SK-N-SH treated with all-trans-retinoic acid at 6 μM for 48 hours (cell line): ENCODE data around the gene OR5C1.

Source experiments
- ATAC-seq: fragments of 200-7000 bp; cut with Tn5 transposase; 3 replicates; pipeline ENCODE4 v1.9.1; 2020; ENCODE audit warnings: mild to moderate bottlenecking, moderate library complexity
- ARNTL ChIP-seq: fragments of 450-650 bp; formaldehyde crosslinking; IDR thresholded peaks from 2 replicates; pipeline ENCODE4 v1.5.0; 2020; ENCODE audit warnings: low read depth, mild to moderate bottlenecking, moderate library complexity, borderline replicate concordance
- BACH2 ChIP-seq: fragments of 250-450 bp; sonication (Bioruptor Pico); IDR thresholded peaks from 2 replicates; pipeline ENCODE4 v1.9.0; 2021; ENCODE audit warnings: mild to moderate bottlenecking, borderline replicate concordance
- CSDC2 ChIP-seq: fragments of 250-450 bp; sonication (Bioruptor Pico); IDR thresholded peaks from 2 replicates; pipeline ENCODE4 v1.5.0; 2020; ENCODE audit warnings: mild to moderate bottlenecking, moderate library complexity
- CSRNP3 ChIP-seq: fragments of 250-450 bp; sonication (Bioruptor Pico); IDR thresholded peaks from 2 replicates; pipeline ENCODE4 v1.5.1; 2021; ENCODE audit warnings: mild to moderate bottlenecking, moderate library complexity
- ESRRG ChIP-seq: fragments of 250-450 bp; sonication (Bioruptor Pico); IDR thresholded peaks from 2 replicates; pipeline ENCODE4 v1.6.1; 2021; ENCODE audit warnings: mild to moderate bottlenecking
- GLIS3 ChIP-seq: fragments of 250-450 bp; sonication (Bioruptor Pico); IDR thresholded peaks from 2 replicates; pipeline ENCODE4 v1.5.0; 2020; ENCODE audit warnings: mild to moderate bottlenecking, moderate library complexity
- PPARA ChIP-seq: fragments of 250-450 bp; sonication (Bioruptor Pico); IDR thresholded peaks from 2 replicates; pipeline ENCODE4 v1.5.0; 2020; ENCODE audit warnings: mild to moderate bottlenecking, borderline replicate concordance
- RARB ChIP-seq: fragments of 250-450 bp; sonication (Bioruptor Pico); IDR thresholded peaks from 2 replicates; pipeline ENCODE4 v1.8.0; 2021; ENCODE audit warnings: mild to moderate bottlenecking, moderate library complexity
- SNAI2 ChIP-seq: fragments of 250-450 bp; sonication (Bioruptor Pico); IDR thresholded peaks from 2 replicates; pipeline ENCODE4 v1.5.0; 2020; ENCODE audit warnings: mild to moderate bottlenecking, moderate library complexity
- TCF4 ChIP-seq: fragments of 250-450 bp; sonication (Bioruptor Pico); IDR thresholded peaks from 2 replicates; pipeline ENCODE4 v1.8.0; 2021; ENCODE audit warnings: mild to moderate bottlenecking, moderate library complexity, borderline replicate concordance
- TOX ChIP-seq: fragments of 250-450 bp; sonication (Bioruptor Pico); IDR thresholded peaks from 2 replicates; pipeline ENCODE4 v1.8.0; 2021; ENCODE audit warnings: mild to moderate bottlenecking, moderate library complexity, borderline replicate concordance
- ZC3H10 ChIP-seq: fragments of 250-450 bp; sonication (Bioruptor Pico); IDR thresholded peaks from 2 replicates; pipeline ENCODE4 v1.5.1; 2021; ENCODE audit warnings: mild to moderate bottlenecking, moderate library complexity
- ZFP3 ChIP-seq: fragments of 250-450 bp; sonication (Bioruptor Pico); IDR thresholded peaks from 2 replicates; pipeline ENCODE4 v1.5.0; 2020; ENCODE audit warnings: mild to moderate bottlenecking, moderate library complexity
- ZFP30 ChIP-seq: fragments of 450-650 bp; formaldehyde crosslinking; IDR thresholded peaks from 2 replicates; pipeline ENCODE4 v1.5.0; 2022; ENCODE audit warnings: mild to moderate bottlenecking, moderate library complexity
- ZNF565 ChIP-seq: fragments of 450-650 bp; formaldehyde crosslinking; conservative IDR thresholded peaks from 2 replicates; pipeline ENCODE4 v1.5.0; 2020; ENCODE audit warnings: low read depth, mild to moderate bottlenecking, moderate library complexity
- ZNF70 ChIP-seq: fragments of 450-650 bp; formaldehyde crosslinking; IDR thresholded peaks from 2 replicates; pipeline ENCODE4 v1.5.0; 2020; ENCODE audit warnings: mild to moderate bottlenecking, moderate library complexity
- ZNF8 ChIP-seq: fragments of 450-650 bp; formaldehyde crosslinking; IDR thresholded peaks from 2 replicates; pipeline ENCODE4 v1.5.0; 2020; ENCODE audit warnings: mild to moderate bottlenecking, moderate library complexity
- TF ChIP-seq, protein P1 (sequence below): fragments of 250-450 bp; sonication (Bioruptor Pico); IDR thresholded peaks from 2 replicates; pipeline ENCODE4 v1.8.0; 2021; ENCODE audit warnings: low read depth, mild to moderate bottlenecking, moderate library complexity, borderline replicate concordance
- TF ChIP-seq, protein P2 (sequence below): fragments of 250-450 bp; sonication (Bioruptor Pico); IDR thresholded peaks from 2 replicates; pipeline ENCODE4 v1.5.0; 2020; ENCODE audit warnings: mild to moderate bottlenecking, moderate library complexity

Gene OR5C1

GRCh38 chr9:122777052-122777451 is 11.7 kb upstream of the OR5C1 start:
- TF ChIP-seq ZC3H10 (CRISPR knock-in tag), result no peak
- TF ChIP-seq TOX (CRISPR knock-in tag), result no peak
- no peak for TF ChIP-seq ESRRG (CRISPR knock-in tag)
- TF ChIP-seq ZFP3, result no peak
- no peak for TF ChIP-seq ZFP30 (CRISPR knock-in tag)
- no peak for TF ChIP-seq ARNTL
- TF ChIP-seq CSDC2 (CRISPR knock-in tag), result no peak
- TF ChIP-seq, protein P1, sequence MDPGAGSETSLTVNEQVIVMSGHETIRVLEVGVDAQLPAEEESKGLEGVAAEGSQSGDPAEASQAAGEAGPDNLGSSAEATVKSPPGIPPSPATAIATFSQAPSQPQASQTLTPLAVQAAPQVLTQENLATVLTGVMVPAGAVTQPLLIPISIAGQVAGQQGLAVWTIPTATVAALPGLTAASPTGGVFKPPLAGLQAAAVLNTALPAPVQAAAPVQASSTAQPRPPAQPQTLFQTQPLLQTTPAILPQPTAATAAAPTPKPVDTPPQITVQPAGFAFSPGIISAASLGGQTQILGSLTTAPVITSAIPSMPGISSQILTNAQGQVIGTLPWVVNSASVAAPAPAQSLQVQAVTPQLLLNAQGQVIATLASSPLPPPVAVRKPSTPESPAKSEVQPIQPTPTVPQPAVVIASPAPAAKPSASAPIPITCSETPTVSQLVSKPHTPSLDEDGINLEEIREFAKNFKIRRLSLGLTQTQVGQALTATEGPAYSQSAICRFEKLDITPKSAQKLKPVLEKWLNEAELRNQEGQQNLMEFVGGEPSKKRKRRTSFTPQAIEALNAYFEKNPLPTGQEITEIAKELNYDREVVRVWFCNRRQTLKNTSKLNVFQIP (CRISPR knock-in tag), result no peak
- no peak for TF ChIP-seq GLIS3 (CRISPR knock-in tag)
- TF ChIP-seq, protein P2, sequence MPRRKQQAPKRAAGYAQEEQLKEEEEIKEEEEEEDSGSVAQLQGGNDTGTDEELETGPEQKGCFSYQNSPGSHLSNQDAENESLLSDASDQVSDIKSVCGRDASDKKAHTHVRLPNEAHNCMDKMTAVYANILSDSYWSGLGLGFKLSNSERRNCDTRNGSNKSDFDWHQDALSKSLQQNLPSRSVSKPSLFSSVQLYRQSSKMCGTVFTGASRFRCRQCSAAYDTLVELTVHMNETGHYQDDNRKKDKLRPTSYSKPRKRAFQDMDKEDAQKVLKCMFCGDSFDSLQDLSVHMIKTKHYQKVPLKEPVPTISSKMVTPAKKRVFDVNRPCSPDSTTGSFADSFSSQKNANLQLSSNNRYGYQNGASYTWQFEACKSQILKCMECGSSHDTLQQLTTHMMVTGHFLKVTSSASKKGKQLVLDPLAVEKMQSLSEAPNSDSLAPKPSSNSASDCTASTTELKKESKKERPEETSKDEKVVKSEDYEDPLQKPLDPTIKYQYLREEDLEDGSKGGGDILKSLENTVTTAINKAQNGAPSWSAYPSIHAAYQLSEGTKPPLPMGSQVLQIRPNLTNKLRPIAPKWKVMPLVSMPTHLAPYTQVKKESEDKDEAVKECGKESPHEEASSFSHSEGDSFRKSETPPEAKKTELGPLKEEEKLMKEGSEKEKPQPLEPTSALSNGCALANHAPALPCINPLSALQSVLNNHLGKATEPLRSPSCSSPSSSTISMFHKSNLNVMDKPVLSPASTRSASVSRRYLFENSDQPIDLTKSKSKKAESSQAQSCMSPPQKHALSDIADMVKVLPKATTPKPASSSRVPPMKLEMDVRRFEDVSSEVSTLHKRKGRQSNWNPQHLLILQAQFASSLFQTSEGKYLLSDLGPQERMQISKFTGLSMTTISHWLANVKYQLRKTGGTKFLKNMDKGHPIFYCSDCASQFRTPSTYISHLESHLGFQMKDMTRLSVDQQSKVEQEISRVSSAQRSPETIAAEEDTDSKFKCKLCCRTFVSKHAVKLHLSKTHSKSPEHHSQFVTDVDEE (CRISPR knock-in tag), result no peak
- ATAC-seq, result no peak

GRCh38 chr9:122777935-122778627 is 10.7 kb upstream of the OR5C1 start:
- ATAC-seq, result peak; percentile 47
- TF ChIP-seq BACH2 (CRISPR knock-in tag) (no peak), ZFP30 (CRISPR knock-in tag) (no peak), PPARA (CRISPR knock-in tag) (no peak), ZNF565 (CRISPR knock-in tag) (no peak), CSRNP3 (CRISPR knock-in tag) (no peak), ZNF8 (CRISPR knock-in tag) (no peak), TOX (CRISPR knock-in tag) (no peak), RARB (CRISPR knock-in tag) (no peak), TCF4 (CRISPR knock-in tag) (no peak), ARNTL (no peak), ZNF70 (no peak), ZC3H10 (CRISPR knock-in tag) (no peak), CSDC2 (CRISPR knock-in tag) (no peak), ZFP3 (no peak), SNAI2 (no peak), ESRRG (CRISPR knock-in tag) (no peak), GLIS3 (CRISPR knock-in tag) (no peak)
- TF ChIP-seq, protein P2 (CRISPR knock-in tag), result no peak
- TF ChIP-seq, protein P1 (CRISPR knock-in tag), result no peak
